HG02610 (cell line): ENCODE measurements around the gene HOXA7.

ENCODE experiments used
- ATAC-seq: cut with Tn5 transposase; IDR thresholded peaks from one replicate; pipeline ENCODE4 v1.9.1; 2021; ENCODE audit warnings: mild to moderate bottlenecking, moderate library complexity; ENCODE audit not compliant: unreplicated experiment

HOXA7 gene

DNA sequence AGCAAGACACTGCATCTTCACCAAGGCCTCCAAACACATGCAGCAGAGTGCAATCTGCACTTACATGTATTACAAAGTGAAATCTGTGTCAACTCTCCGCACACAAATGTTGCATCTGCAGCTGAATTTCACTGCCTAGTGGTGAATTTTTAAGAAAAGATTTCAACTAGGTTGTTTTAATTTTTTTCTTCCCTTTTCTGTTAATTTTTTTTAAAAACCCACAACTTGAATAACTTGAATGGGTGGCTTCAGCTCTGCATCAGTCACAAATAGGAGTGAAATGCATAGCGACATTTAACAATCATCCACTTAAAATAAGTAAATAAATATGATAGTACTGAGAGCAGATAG, 37.5 kb upstream of the HOXA7 start:
- no peak for ATAC-seq

GRCh38 chr7:27193335-27194001, 37.0 kb upstream of the HOXA7 start:
- no peak for ATAC-seq

DNA sequence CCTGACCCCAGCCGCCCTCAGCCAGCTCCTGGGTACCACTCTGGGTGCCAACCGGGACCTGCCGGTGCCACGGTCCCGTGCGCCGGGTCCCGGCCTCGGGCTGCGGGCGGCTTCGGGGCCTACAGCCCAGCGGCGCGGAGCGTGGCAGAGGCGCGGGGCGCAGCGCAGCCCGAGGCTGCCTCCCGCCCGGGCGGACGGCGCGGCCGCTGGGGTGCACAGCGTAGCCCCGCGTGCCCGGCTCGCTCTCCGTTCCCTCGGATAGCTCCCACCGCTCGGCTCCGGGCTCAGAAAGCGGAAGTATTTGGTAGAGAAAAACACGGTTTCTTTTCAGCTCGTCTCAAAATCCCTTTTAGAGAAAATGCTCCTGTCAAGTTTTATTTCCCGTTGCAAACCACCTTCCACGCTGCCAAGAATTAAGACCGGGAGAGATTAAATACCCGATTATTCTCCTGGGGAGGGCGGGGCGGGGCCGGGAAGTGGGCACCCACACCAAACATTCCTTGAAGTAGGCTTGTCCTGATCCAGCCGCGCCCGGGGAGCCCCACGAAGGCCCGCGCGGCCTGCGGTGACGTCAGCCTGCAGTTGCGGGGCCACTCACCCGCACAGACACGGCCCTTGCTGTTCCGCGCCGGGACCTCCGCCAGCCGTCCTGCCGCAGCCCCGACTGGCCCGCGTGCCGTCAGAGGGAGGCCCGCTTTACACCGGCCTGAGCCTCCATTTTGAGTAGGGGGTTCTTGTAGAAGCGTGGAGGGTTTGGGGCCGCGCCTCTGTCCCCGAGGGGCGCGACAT, 36.3 kb upstream of the HOXA7 start:
- ATAC-seq, result no peak

- no peak for ATAC-seq
Measured at GRCh38 chr7:27191833-27192545, 35.5 kb upstream of the HOXA7 start.

GRCh38 chr7:27191161-27191731, 34.8 kb upstream of the HOXA7 start:
- ATAC-seq, result no peak

GRCh38 chr7:27189997-27190748, 33.7 kb upstream of the HOXA7 start:
- no peak for ATAC-seq

- no peak for ATAC-seq
Measured at GRCh38 chr7:27189295-27189996, 33.0 kb upstream of the HOXA7 start.

DNA sequence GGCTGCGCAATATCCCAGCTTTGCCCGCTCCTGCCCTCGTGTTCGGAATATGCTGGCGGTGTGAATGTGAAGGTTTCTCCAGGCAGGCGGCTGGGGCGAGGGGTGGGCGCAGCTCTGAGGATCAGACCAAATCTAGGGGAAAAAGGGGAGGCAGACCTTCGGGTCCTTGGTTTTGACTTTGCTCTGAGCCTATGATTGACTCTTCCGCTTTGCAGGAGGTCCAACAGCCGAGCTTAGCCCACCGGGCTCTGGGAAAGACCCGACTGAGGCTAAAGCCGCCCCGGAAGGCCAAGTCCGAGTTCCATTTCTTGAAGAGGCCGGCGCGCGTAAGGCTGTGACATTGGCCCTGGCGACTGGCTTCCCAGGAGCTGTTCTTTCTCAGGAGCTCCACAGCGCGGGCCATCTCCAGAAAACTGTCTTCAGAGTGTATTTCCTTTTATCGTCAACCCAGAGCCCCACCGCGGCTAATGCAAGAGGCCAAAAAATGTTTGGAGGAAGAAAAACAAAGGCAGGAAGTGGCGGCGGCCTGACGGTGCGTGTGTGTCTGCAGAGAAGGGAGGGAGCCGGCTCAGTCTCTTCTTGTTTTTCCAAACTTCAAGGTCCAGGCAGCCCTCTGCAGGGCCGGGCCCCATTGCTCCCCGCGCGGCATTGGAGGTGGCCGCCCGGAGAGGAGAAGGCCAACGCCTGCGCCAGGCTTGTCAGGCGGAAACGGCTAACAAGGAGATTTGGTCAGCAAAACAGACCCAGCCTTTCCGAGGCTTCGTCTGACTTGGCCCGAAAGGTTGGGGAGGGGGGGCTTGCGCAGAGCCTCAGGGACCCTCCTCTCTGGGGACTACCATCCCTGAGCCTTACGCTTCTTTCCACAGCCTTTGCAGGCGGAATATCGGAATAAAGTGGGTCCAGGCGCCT, 32.2 kb upstream of the HOXA7 start:
- ATAC-seq, result no peak

DNA sequence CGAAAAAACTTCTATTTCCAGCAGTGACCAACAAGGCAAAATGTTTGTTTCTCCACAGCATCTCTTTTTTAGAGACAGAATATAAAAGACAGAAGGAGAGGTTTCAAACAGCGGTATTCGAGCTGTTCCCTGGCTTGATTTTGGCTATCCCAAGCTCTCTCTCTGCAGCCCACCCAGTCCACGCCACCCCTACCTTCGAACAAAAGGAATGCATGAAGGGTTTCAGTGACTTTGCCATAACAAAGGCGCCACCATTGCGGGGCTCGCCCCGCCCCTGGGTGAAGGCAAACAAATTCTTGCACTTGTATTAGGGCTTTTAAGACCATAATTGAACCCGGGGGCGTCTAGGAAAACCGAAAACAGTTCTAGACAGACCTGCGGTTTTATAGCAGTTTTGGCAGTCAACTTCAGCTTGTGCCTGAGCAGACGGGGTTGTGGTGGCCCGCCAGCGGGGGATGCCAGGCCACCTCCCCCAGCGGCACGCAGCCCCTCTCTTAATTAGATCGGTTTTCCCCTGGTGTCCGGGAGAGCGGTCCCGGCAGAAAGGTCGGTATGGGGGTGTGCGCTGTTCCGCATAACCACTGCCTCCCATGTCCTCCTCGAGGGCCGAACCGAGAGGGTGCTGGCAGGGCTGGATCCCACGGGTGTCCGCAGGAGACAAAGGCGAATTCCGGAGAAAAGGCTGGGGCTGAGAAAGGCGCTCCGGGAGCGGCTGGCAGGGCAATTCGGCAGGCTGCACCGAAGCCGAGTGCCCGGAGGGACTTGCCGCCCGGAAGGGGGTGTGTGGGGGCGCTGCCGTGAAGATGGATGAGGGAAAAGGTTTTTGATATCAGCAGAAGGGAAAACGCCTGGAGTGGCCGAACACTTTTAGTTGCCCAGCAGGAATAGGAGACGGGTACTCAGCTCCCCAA, 31.3 kb upstream of the HOXA7 start:
- ATAC-seq, result no peak

DNA sequence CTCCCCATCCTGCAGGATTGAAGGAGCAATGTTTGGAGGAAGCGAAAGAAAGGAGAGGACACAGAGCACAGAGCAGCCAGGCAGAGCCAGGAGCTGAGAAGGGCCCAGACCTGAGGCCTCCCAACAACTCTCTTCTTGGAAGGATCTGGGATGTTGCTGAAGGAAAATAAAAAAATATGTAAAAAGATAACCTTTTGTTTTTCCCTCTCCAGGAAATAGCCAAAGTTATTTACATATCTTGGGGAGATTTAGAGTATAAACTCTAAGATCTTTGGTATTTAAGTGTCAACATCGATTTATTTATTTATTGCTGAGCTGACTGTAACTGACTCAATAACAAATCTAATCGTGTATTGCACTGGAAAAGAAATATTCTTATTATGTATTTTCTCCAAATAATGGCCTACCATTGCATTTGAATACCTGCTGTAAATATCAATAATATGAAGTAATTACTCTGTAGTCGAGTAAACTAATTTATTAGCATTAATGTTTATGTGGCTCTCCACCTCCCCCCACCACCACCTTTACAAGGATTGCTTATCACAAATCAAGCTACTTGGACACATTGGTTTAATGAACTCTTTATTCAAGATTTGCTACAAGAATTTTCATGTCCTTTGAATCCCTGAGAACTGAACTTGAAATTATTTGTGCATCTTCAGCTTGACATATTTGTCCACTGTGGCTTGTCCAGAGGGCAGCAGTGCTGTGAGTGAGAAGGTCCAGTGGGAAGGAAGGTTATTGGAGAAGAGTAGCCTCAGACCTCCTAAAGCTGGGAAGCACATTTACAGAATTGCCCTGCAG, 30.4 kb upstream of the HOXA7 start:
- ATAC-seq, result no peak

DNA sequence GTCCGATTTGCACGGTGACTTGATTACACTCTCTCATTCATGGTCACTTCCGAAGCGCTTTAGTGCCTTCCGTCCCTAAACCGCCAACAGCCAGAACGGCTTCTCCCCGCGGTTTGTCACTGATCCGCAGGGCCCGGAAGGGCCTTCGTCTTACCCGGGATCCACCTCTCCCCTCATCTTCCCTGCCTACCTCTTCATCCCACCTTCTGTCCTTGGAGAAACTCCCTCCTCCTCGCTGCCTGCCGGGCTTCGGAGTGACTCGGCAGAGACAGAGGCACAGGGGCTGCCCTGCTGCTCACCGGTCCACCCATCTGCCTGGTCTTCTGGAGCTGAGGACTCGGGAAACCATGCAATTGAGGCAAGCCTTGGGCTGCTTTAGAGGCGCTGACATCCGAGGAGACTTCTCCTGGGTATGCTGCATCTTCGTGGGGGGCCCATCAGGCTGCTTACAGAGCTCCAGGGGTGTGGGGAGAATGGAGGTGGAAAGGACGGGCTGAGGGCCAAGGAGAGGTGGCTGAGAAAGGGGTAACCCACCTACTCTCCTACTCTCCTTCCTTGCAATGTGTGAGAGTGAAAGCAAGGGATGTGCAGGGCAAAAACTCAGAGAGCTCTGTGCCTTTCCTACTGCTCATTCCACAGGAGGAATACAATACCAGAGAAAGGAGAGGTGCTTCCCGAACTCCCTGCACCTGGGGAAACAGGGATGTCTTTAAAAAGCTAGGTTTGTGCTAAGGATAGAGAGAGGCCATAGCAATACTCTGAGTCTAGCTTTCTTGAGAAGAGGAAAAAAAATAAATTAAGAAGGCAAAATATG, 29.6 kb upstream of the HOXA7 start:
- ATAC-seq, result no peak

GRCh38 chr7:27185013-27185853, 28.8 kb upstream of the HOXA7 start, which contains the start of gene HOXA11:
TSS of gene HOXA11 (minus strand) at chr7:27185232. CDS start at chr7:27185144, 88 bp downstream.
- no peak for ATAC-seq

GRCh38 chr7:27184337-27185012, 28.0 kb upstream of the HOXA7 start:
- no peak for ATAC-seq

- ATAC-seq, result no peak
Measured at GRCh38 chr7:27183682-27184336, 27.3 kb upstream of the HOXA7 start.
